Measurements from ENCODE around the gene NANOS2. TPM values are rescaled to one million over a fixed set of nuclear protein-coding genes. Genes with fewer than 3 reads are reported as not detected.
A peak's percentile ranks its signal among the peaks of the same experiment; 100 is the strongest.

The NANOS2 gene
- total and polyA plus RNA-seq, 9 of the 15 experiments (the other 6 are each of a cell fraction or from before 2014, with no cell fraction given), result not detected

GRCh38 chr19:45927565-45928261 is 13.1 kb upstream of the NANOS2 start (continued):
- TF ChIP-seq JUNB (CRISPR knock-in tag; conservative IDR thresholded peaks at IDR 0.05), result no peak
- peak; percentile 14; the same call in 1 of the 2 replicates for TF ChIP-seq EP300 (IDR thresholded peaks at IDR 0.05; ENCODE audit: low read length)
- TF ChIP-seq SMAD4 (CRISPR knock-in tag; conservative IDR thresholded peaks at IDR 0.05), result 0 out of 2 replicates have a peak, but pooled peaks have one; percentile 30
- no peak for TF ChIP-seq KLF16 (IDR thresholded peaks at IDR 0.05)
- TF ChIP-seq CBX2 (IDR thresholded peaks at IDR 0.05; ENCODE audit: insufficient read depth, low read length, poor library complexity, severe bottlenecking), result no peak
- TF ChIP-seq, protein P1, sequence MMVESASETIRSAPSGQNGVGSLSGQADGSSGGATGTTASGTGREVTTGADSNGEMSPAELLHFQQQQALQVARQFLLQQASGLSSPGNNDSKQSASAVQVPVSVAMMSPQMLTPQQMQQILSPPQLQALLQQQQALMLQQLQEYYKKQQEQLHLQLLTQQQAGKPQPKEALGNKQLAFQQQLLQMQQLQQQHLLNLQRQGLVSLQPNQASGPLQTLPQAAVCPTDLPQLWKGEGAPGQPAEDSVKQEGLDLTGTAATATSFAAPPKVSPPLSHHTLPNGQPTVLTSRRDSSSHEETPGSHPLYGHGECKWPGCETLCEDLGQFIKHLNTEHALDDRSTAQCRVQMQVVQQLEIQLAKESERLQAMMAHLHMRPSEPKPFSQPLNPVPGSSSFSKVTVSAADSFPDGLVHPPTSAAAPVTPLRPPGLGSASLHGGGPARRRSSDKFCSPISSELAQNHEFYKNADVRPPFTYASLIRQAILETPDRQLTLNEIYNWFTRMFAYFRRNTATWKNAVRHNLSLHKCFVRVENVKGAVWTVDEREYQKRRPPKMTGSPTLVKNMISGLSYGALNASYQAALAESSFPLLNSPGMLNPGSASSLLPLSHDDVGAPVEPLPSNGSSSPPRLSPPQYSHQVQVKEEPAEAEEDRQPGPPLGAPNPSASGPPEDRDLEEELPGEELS (CRISPR knock-in tag; IDR thresholded peaks at IDR 0.05; ENCODE audit: borderline replicate concordance), result no peak
- TF ChIP-seq THRAP3 (IDR thresholded peaks at IDR 0.05; ENCODE audit: borderline replicate concordance), result no peak
- TF ChIP-seq ZNF589 (CRISPR knock-in tag; IDR thresholded peaks at IDR 0.05; ENCODE audit: low read depth), result no peak
- peak; percentile 94 for TF ChIP-seq HNRNPLL (IDR thresholded peaks at IDR 0.05; ENCODE audit: low read depth, low read length, poor library complexity, severe bottlenecking)
- no peak for TF ChIP-seq FUS (optimal IDR thresholded peaks at IDR 0.05; ENCODE audit: low read depth, low read length)
- TF ChIP-seq, protein P2, sequence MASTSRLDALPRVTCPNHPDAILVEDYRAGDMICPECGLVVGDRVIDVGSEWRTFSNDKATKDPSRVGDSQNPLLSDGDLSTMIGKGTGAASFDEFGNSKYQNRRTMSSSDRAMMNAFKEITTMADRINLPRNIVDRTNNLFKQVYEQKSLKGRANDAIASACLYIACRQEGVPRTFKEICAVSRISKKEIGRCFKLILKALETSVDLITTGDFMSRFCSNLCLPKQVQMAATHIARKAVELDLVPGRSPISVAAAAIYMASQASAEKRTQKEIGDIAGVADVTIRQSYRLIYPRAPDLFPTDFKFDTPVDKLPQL (IDR thresholded peaks at IDR 0.05; ENCODE audit: extremely low read depth, insufficient read length), result no peak
- no peak for TF ChIP-seq RBM17 (IDR thresholded peaks at IDR 0.05; ENCODE audit: borderline replicate concordance, low read depth, low read length)
- TF ChIP-seq HOXB6 (CRISPR knock-in tag; IDR thresholded peaks at IDR 0.05; ENCODE audit: borderline replicate concordance), result no peak
- TF ChIP-seq THRA (IDR thresholded peaks at IDR 0.05), result no peak
- no peak for TF ChIP-seq ZNF79 (CRISPR knock-in tag; IDR thresholded peaks at IDR 0.05; ENCODE audit: low read depth)
- no peak for TF ChIP-seq POLR2AphosphoS2 (IDR thresholded peaks at IDR 0.05; ENCODE audit: low read length)
- TF ChIP-seq HNRNPH1 (optimal IDR thresholded peaks at IDR 0.05; ENCODE audit: low read depth, low read length), result no peak
- no peak for TF ChIP-seq BRD4 (IDR thresholded peaks at IDR 0.05)
- no peak for TF ChIP-seq GTF2A2 (tag; IDR thresholded peaks at IDR 0.05)
- TF ChIP-seq BHLHE40 (IDR thresholded peaks at IDR 0.05; ENCODE audit: low read length), result peak; percentile 48
- TF ChIP-seq ZNF197 (CRISPR knock-in tag; IDR thresholded peaks at IDR 0.05; ENCODE audit: low read depth), result no peak
- TF ChIP-seq NR2C1 (IDR thresholded peaks at IDR 0.05), result peak; percentile 91
- TF ChIP-seq NR2C1 (tag; IDR thresholded peaks at IDR 0.05), result peak; percentile 97
- TF ChIP-seq HNRNPK (IDR thresholded peaks at IDR 0.05; ENCODE audit: low read depth, low read length, poor library complexity, severe bottlenecking), result no peak
- TF ChIP-seq ZNF444 (CRISPR knock-in tag; IDR thresholded peaks at IDR 0.05), result no peak

Data from K562 (cell line).